ENCODE results near the gene IQCN.

DNA sequence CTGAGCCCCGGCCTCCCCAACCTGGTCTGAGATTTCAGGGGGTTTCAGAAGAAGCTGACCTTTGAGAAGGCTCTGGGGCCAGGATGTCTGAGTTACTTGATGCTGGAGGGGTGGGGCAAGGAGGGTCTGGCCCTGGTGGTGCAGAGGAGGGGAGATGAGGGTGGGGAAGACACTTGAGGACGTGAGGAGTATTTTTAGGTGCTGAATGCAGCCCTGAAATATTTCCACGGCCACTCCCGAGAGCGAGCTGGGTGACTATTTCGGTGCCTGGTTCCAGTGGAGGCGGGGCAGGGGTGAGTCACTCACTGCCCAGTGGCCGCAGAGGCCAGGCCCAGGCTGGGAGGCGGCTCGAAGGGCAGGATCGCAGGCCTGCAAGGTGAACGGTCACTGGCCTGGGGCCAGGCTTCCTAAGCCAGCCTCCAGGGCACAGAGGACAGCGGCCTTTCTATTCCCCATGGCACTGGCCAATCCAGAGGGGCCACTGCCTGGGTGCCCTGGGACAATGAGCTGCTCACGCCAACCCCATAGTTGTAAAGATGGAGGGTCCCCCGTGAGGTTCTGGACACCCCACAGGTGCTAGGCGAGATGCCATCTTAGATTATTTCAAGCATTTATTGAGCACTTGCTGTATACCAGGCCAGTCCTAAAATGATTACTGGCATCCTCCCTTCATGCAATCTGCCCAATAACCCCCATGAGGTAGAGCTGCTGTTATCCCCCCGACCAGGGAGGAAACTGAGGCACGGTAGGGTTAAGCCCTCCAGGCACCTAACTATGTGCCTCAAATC lies 26.9 kb upstream of the IQCN start:
- TF ChIP-seq, protein P1, sequence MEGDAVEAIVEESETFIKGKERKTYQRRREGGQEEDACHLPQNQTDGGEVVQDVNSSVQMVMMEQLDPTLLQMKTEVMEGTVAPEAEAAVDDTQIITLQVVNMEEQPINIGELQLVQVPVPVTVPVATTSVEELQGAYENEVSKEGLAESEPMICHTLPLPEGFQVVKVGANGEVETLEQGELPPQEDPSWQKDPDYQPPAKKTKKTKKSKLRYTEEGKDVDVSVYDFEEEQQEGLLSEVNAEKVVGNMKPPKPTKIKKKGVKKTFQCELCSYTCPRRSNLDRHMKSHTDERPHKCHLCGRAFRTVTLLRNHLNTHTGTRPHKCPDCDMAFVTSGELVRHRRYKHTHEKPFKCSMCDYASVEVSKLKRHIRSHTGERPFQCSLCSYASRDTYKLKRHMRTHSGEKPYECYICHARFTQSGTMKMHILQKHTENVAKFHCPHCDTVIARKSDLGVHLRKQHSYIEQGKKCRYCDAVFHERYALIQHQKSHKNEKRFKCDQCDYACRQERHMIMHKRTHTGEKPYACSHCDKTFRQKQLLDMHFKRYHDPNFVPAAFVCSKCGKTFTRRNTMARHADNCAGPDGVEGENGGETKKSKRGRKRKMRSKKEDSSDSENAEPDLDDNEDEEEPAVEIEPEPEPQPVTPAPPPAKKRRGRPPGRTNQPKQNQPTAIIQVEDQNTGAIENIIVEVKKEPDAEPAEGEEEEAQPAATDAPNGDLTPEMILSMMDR (optimal IDR thresholded peaks at IDR 0.05 in 1 of 3, IDR thresholded peaks at IDR 0.05 in 1 of 3, conservative IDR thresholded peaks at IDR 0.05 in 1 of 3; ENCODE audit: extremely low read depth in 1 of 3, insufficient read depth in 2 of 3, low read length in 3 of 3): no peak
- no peak for TF ChIP-seq EZH2 (IDR thresholded peaks at IDR 0.05; ENCODE audit: low read length)
